K562 (cell line): ENCODE results near the gene GLTPD2. TPM values are rescaled to one million over a fixed set of nuclear protein-coding genes. Genes with fewer than 3 reads are reported as not detected.
A peak's percentile ranks its signal among the peaks of the same experiment; 100 is the strongest.

Experiments used
- ATAC-seq: fragments of 200-7000 bp; cut with Tn5 transposase; 3 replicates; pipeline ENCODE4 v1.9.1; 2020; ENCODE audit warnings: moderate library complexity
- BruUV-seq: library from RNA; stranded (reverse); fragments of 400-500 nt; replicated peaks from 2 replicates; lab custom pipeline; 2021; lab: Mats Ljungman, UMichigan
- CTCF ChIA-PET: fragments of 300-600 bp; formaldehyde crosslinking; extraction: SDS; loops from one replicate; lab custom pipeline; 2021; ENCODE audit warnings: low intra/inter-chr PET ratio; lab: Yijun Ruan, JAX
- POLR2A ChIA-PET: fragments of 300-600, 350-650 bp; sonication (Branson Sonifier 250); formaldehyde crosslinking; extraction: SDS; loops from one replicate; lab custom pipeline; 2021; ENCODE audit warnings: antibody characterized with exemption, inconsistent platforms; lab: Yijun Ruan, JAX
- DNase-seq, 4 experiments: peaks; one replicate each; pipeline versions ENCODE4 v3.0.0 to v3.0.0-alpha.2; 2011 to 2018; ENCODE audit warnings: low spot score in 3 of 4, mixed read lengths in 3 of 4; ENCODE audit errors: extremely low read depth in 1 of 4
- FAIRE-seq: peaks from 2 replicates; lab custom pipeline; 2011; peaks lifted over from hg19 to GRCh38; lab: Jason Lieb, UNC
- H2AFZ ChIP-seq: 2 replicates; pipeline ENCODE4 v1.6.0; 2011; ENCODE audit warnings: low read depth, low read length, control low read depth, inconsistent platforms
- H3K27ac ChIP-seq: fragments of 200-600 bp; 3 replicates; pipeline ENCODE4 v1.8.0; 2011; ENCODE audit warnings: low read depth, mild to moderate bottlenecking, control low read depth, inconsistent platforms, low read length, moderate library complexity, mixed read lengths; ENCODE audit errors: extremely low read depth
- H3K27me3 ChIP-seq, 2 experiments: fragments of 300-600 bp in 1 of 2; 2 replicates in 1 of 2; 3 replicates in 1 of 2; pipeline versions ENCODE4 v1.6.0 to v1.8.0; 2011; ENCODE audit warnings: inconsistent platforms in 2 of 2, low read length in 2 of 2, mild to moderate bottlenecking in 1 of 2, mixed read lengths in 1 of 2, moderate library complexity in 1 of 2; ENCODE audit not compliant: control insufficient read depth in 2 of 2, insufficient read depth in 2 of 2
- H3K36me3 ChIP-seq: fragments of 300-600 bp; 3 replicates; pipeline ENCODE4 v1.8.0; 2011; ENCODE audit warnings: mild to moderate bottlenecking, low read length, inconsistent platforms; ENCODE audit not compliant: control insufficient read depth, insufficient read depth
- H3K4me1 ChIP-seq, 2 experiments: fragments of 200-600 bp in 1 of 2; replicated peaks in 1 of 2; 2 replicates in 1 of 2; 3 replicates in 1 of 2; pipeline versions ENCODE4 v1.5.1 to v1.8.0; 2011; ENCODE audit warnings: inconsistent platforms in 2 of 2, low read length in 2 of 2, mild to moderate bottlenecking in 1 of 2, mixed read lengths in 1 of 2, moderate library complexity in 1 of 2; ENCODE audit not compliant: control insufficient read depth in 2 of 2, insufficient read depth in 2 of 2
- H3K4me2 ChIP-seq: 2 replicates; pipeline ENCODE4 v1.6.1; 2011; ENCODE audit warnings: low read length, control low read depth, inconsistent platforms, mixed read lengths; ENCODE audit not compliant: insufficient read depth
- H3K4me3 ChIP-seq: fragments of 200-600 bp; sonication (generic), shearing (Covaris generic); 2 replicates; pipeline ENCODE4 v1.5.1; 2016; ENCODE audit warnings: control low read depth, inconsistent platforms
- H3K79me2 ChIP-seq: fragments of 200-600 bp; 3 replicates; pipeline ENCODE4 v1.8.0; 2011; ENCODE audit warnings: low read length, inconsistent platforms; ENCODE audit not compliant: control insufficient read depth, insufficient read depth
- H3K9ac ChIP-seq, 2 experiments: 2 replicates each; pipeline versions ENCODE4 v1.6.0 to v1.6.1; 2011; ENCODE audit warnings: low read depth in 2 of 2, low read length in 2 of 2, control low read depth in 1 of 2, inconsistent platforms in 1 of 2, mild to moderate bottlenecking in 1 of 2, mixed read lengths in 1 of 2; ENCODE audit not compliant: insufficient read depth in 1 of 2
- H3K9me1 ChIP-seq: one replicate; pipeline ENCODE4 v1.6.0; 2011; ENCODE audit warnings: inconsistent platforms, mild to moderate bottlenecking, low read length, moderate library complexity; ENCODE audit not compliant: control insufficient read depth, insufficient read depth
- H3K9me3 ChIP-seq: replicated peaks from 2 replicates; pipeline ENCODE4 v1.5.1; 2011; ENCODE audit warnings: low read depth, low read length, inconsistent platforms; ENCODE audit not compliant: control insufficient read depth, insufficient read depth
- H4K20me1 ChIP-seq: replicated peaks from 2 replicates; pipeline ENCODE4 v1.6.1; 2011; ENCODE audit warnings: low read length, inconsistent platforms, mixed read lengths; ENCODE audit not compliant: control insufficient read depth, insufficient read depth
- ATF7 ChIP-seq: fragments of 450-650 bp; IDR thresholded peaks from 2 replicates; pipeline ENCODE4 v1.7.1; 2014; ENCODE audit warnings: mild to moderate bottlenecking, moderate library complexity
- C11orf30 ChIP-seq: fragments of 450-650 bp; IDR thresholded peaks from 2 replicates; pipeline ENCODE4 v1.6.1; 2016; ENCODE audit warnings: low read depth, mild to moderate bottlenecking
- FOSL1 ChIP-seq: fragments of 200-800 bp; sonication (Bioruptor generic); conservative IDR thresholded peaks from 2 replicates; pipeline ENCODE4 v1.6.1; 2016; ENCODE audit warnings: missing genetic modification characterization, missing compliant biosample characterization
- MEIS2 ChIP-seq: fragments of 450-650 bp; IDR thresholded peaks from 2 replicates; pipeline ENCODE4 v1.6.1; 2014; ENCODE audit warnings: mild to moderate bottlenecking; ENCODE audit not compliant: partially characterized antibody
- RBM17 ChIP-seq: fragments of 200-400 bp; formaldehyde crosslinking; IDR thresholded peaks from 2 replicates; pipeline ENCODE4 v1.6.1; 2017; ENCODE audit warnings: low read depth, mild to moderate bottlenecking, low read length, borderline replicate concordance
- ZNF316 ChIP-seq: fragments of 450-650 bp; IDR thresholded peaks from 2 replicates; pipeline ENCODE4 v1.6.1; 2016
- WGBS: fragments of 100-300 bp; shearing (Covaris generic); methylation state at CpG from one replicate; pipeline ENCODE4 v1.1.6; 2016; ENCODE audit warnings: low coverage, mixed read lengths; ENCODE audit not compliant: insufficient coverage; ENCODE audit errors: missing lambda C conversion rate; 5-methylcytosine and 5-hydroxymethylcytosine counted together
- in situ Hi-C: fragments of 300-500 bp; cut with MboI; formaldehyde crosslinking; loops from 4 replicates; pipeline ENCODE4 v1.15.0; 2018; ENCODE audit warnings: inconsistent platforms, mixed read lengths
- intact Hi-C: fragments of 100-400 bp; cut with micrococcal nuclease; formaldehyde crosslinking; loops from 2 replicates; pipeline ENCODE4 v1.14.2; 2022
- polyA plus RNA-seq, 8 experiments: library from polyadenylated mRNA; depleted of rRNA in 4 of 8; stranded (reverse) in 5 of 8; unstranded in 3 of 8; fragments of >200 nt; fragmentation: Nextera tagmentation in 2 of 8; fragmentation: Illumina TruSeq in 1 of 8; extraction: Ambion mirVana in 2 of 8; extraction: Trizol in 1 of 8; gene quantifications; 2 replicates each; pipeline versions ENCODE4 v1.2.1 to v1.2.3, GENCODE V29; 2011 to 2014; ENCODE audit warnings: inconsistent platforms in 1 of 8, missing spikeins in 1 of 8
- total RNA-seq, 7 experiments: library from RNA; depleted of rRNA in 6 of 7; stranded (reverse); fragments of >200 nt in 6 of 7; fragmentation: Illumina TruSeq in 2 of 7; extraction: Trizol in 2 of 7; gene quantifications; 2 replicates each; pipeline versions ENCODE4 v1.2.1 to v1.2.3, GENCODE V29; 2011 to 2021; ENCODE audit warnings: low replicate concordance in 1 of 7
- TF ChIP-seq, protein P1 (sequence below): sonication (generic); formaldehyde crosslinking; IDR thresholded peaks from 2 replicates; pipeline ENCODE4 v1.8.0; 2022; ENCODE audit warnings: mild to moderate bottlenecking, missing genetic modification reagents, borderline replicate concordance

GLTPD2 gene
- total and polyA plus RNA-seq, 9 of the 15 experiments (the other 6 are each of a cell fraction or from before 2014, with no cell fraction given), result not detected

- Histone ChIP-seq H3K4me1 (peaks cover 52 to 61% of the 10 kb centered on the region in 2 experiments), H3K36me3 (peaks cover 22% of the 10 kb centered on the region; the same call in 2 of the 3 replicates), H3K4me2 (peak overlapping the region; percentile 79), H3K27ac (peak overlapping the region; percentile 92), H3K27me3 (no peaks in the 10 kb centered on the region), H3K79me2 (peaks cover 89% of the 10 kb centered on the region), H4K20me1 (no peaks in the 10 kb centered on the region), H3K9ac (peak overlapping the region; percentile 62 to 76; a peak in 3 of 4 replicates)
- no peak for DNase-seq
- FAIRE-seq, result no peak
- in situ Hi-C loops, result no loop called here
- ChIA-PET CTCF (no interaction called here), POLR2A (interaction anchor here (0.5 to 1.8 kb wide), 5 partner anchors 15 to 48 kb away, joined by 3 to 6 read pairs (median 4); partner anchors contain the start of gene PSMB6)
- no TSS peak for BruUV-seq
- TF ChIP-seq, protein P1, sequence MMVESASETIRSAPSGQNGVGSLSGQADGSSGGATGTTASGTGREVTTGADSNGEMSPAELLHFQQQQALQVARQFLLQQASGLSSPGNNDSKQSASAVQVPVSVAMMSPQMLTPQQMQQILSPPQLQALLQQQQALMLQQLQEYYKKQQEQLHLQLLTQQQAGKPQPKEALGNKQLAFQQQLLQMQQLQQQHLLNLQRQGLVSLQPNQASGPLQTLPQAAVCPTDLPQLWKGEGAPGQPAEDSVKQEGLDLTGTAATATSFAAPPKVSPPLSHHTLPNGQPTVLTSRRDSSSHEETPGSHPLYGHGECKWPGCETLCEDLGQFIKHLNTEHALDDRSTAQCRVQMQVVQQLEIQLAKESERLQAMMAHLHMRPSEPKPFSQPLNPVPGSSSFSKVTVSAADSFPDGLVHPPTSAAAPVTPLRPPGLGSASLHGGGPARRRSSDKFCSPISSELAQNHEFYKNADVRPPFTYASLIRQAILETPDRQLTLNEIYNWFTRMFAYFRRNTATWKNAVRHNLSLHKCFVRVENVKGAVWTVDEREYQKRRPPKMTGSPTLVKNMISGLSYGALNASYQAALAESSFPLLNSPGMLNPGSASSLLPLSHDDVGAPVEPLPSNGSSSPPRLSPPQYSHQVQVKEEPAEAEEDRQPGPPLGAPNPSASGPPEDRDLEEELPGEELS (CRISPR knock-in tag), result no peak
- TF ChIP-seq ZNF316, result peak; percentile 73
- TF ChIP-seq FOSL1 (tag), result no peak
- TF ChIP-seq ATF7, result 0 out of 2 replicates have a peak, but pooled peaks have one; percentile 12
- peak; percentile 47 for TF ChIP-seq MEIS2
- TF ChIP-seq C11orf30, result peak; percentile 62
- no peak for TF ChIP-seq RBM17
- TF ChIP-seq, all 486 proteins: peak for 4
- intact Hi-C loops, result loop anchor here (1.0 kb wide), 1 partner anchor 42 kb away; no protein-coding TSS in a partner anchor
- Histone ChIP-seq H3K4me3 (peak overlapping the region; percentile 14; the same call in 1 of the 2 replicates), H2AFZ (no peak overlapping the region), H3K9me3 (no peaks in the 10 kb centered on the region), H3K9me1 (no peaks in the 10 kb centered on the region)
- ATAC-seq, result no peak
- WGBS, result 22% methylated on average over 12 of the region's 13 CpGs
Observed at GRCh38 chr17:4837471-4838308, 48.9 kb downstream of the GLTPD2 start.
